ENCODE data around the gene LYRM1.
"Not testable (repeated sequence)": the region's sequence is repeated elsewhere in the genome, so short reads cannot be mapped to it uniquely, and the experiment has no call there.

The LYRM1 gene

DNA sequence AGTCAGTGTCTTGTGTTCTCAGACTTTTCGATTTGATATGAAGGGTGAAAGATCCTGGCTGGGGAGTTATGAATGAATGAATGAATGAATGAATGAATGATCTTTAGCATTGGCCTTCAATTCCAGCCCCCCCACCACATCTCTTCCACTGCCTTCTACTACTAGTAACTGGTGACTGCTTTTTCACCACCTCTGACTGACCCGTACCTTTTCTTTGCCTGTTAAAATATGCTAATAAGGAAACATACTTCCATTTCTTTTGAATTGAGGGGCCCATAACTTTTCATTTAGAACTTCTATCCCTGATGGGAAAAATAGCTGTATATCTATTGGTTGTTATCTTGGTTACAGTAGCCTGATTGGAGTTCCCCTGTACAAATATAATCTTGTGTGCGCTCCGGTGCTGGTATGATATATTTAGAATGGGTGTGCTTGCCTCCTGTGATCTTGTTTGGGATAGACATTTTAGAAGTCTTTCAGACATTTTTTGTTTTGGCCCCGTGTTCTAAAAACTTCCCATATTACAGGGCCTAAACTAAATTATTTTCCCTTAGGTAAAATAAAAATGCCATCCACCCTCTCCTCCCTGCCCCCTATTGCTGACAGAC lies 3.4 kb downstream of the LYRM1 start:
- DNase-seq, result no peak

GRCh38 chr16:20904507-20905081 lies 4.0 kb downstream of the LYRM1 start:
- DNase-seq, result no peak

- DNase-seq, result no peak
Measured at GRCh38 chr16:20905576-20905975, 5.0 kb downstream of the LYRM1 start.

DNA sequence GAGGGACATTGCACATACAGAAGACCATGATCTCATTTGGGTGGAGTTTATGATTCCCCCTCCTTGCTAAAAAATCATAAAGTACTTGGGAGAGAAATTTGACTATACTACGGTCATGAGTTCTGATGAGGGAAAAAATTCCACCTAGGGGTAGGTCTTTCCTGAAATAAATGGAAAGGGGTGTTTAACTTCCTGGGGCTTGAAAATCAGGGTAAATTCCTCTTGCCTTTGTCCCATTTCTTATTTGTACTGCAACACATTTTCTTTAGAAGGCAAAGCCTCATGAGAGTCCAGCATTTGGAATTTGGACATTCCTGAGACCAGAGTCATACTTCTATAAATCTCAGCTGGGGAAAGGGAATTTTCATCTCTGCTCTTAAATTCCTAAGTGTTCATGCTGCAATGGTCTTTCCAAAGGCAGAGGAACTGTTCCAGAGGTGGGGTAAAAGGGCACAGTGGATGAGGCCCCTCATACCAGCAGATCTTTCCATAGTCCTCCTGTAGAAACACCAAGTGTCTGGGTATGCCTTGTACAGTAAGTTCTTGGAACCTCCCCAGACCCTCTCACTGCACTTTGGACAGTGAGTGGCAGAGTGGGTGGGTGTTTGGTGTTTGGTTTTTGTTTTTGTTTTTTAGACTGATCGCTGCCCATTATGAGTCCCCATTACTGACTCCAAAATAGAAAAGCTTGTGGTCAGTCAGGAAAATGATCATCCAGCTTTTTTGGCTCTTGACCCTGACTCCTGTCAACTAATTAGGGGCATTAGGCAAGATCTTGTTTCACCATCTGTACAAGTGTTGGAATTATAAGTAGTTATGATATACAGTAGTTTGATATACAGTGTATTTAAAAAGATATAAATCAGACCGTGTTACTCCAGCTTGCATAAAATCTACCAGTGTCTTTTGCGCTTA lies 6.0 kb downstream of the LYRM1 start:
- DNase-seq, result no peak

DNA sequence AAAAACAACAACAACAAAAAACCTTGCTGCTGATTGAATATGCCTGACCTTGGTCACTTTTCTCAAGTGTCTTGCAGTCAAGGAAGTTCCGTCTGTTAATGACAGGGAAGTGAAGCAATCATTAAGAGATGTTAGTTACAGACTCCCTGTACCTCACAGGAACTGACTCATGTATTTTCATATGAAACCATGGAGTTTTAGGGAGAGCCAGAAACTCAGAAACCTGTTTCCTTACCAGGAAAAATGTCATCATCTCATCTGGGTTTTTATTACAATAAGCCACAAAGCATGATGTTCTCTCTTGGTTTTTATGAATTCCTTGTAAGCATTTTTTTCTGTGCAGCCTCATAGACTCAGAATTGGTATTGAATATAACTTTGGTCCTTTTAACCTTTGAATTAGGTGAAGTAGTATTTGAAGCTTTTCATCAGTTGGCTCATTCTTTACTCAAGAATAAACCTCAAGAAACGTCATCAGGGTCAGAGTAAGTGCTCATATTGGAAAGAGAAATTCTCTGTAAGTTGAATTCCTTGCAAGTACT lies 10.3 kb downstream of the LYRM1 start:
- no peak for DNase-seq

- no peak for DNase-seq
Measured at GRCh38 chr16:20911361-20911760, 10.8 kb downstream of the LYRM1 start.

DNA sequence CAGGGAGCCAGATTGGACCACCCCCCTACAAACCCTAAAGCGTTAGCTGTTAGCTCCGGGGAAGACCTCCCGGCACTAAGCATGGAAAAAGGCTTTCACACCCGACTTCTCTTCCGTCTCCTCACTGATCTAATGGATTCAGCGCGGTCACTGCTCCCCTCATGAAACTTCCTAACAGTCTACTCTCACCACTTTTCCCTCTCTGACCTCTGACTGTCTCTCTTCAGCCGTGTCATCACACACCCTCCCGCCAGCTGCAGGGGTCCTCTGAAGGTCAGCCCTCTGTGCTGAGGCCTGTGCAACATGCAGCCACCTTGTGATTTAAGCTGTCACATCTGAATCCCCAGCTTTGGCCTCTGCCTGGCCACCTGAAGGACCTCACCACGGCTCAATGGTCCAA lies 15.7 kb downstream of the LYRM1 start:
- DNase-seq, result no peak

GRCh38 chr16:20916942-20917341 lies 16.4 kb downstream of the LYRM1 start:
- no peak for DNase-seq

GRCh38 chr16:20918486-20919239 lies 18.1 kb downstream of the LYRM1 start:
- no peak for DNase-seq

- no peak for DNase-seq
Measured at GRCh38 chr16:20920091-20920490, 19.5 kb downstream of the LYRM1 start.

GRCh38 chr16:20920799-20921198 lies 20.2 kb downstream of the LYRM1 start:
- DNase-seq, result no peak

GRCh38 chr16:20923876-20924275 lies 23.3 kb downstream of the LYRM1 start:
- no peak for DNase-seq

DNA sequence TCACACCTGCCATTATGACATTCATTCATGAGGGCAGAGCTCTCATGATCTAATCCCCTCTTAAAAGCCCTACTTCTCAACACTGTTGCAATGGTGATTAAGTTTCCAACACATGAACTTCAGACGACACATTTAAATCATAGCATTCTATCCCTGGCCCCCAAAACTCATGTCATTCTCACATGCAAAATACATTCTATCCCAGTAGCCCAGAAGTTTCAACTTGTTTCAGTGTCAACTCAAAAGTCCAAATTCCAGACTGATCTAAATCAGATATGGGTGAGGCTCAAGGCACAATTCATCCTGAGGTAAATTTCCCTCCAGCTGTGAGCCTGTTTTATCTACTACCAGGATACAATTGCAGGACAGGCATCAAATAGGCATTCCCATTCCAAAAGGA lies 25.2 kb downstream of the LYRM1 start:
- DNase-seq, result no peak

- DNase-seq, result no peak
Measured at GRCh38 chr16:20928774-20929411, 28.3 kb downstream of the LYRM1 start.

DNA sequence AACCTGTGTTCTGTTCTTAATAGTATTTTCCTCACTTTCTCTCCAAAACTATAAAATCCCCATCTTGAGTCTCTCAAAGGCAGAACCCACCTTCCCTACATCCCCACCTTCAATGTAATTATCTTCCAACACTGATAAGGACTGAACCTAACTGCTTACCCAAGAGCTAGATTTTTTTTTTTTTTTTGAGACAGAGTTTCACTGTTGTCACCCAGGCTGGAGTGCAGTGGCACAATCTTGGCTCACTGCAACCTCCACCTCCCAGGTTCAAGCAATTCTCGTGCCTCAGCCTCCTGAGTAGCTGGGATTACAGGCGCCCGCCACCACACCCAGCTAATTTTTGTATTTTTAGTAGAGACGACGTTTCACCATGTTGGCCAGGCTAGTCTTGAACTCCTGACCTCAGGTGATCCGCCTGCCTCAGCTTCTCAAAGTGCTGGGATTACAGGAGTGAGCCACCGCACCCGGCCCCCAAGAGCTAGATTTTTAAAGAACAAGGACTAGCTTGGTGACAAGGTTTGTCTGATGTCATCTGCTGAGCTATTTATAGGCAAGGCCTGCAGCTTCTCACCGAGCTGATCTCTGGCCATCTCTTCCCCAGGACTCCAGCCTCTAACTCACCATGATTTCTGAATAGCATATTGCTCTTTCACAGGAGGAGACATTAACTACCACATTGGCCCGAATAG lies 29.2 kb downstream of the LYRM1 start:
- DNase-seq, result not testable (repeated sequence)

DNA sequence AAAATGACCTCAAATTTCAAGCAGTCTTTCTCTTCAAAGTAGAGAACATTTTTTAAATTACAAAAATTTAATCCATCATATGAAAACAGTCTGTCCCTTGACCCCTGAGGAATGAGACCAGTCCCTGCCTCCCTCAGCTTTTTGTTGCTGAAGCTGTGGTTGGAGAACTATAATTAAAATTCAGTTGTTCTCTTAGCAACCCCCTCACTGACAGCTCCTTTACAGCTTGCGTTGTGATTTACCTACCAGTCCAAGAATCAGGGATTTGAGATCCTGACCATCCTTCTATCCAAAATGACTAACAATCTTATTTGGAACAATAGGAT lies 29.8 kb downstream of the LYRM1 start:
- DNase-seq, result no peak

DNA sequence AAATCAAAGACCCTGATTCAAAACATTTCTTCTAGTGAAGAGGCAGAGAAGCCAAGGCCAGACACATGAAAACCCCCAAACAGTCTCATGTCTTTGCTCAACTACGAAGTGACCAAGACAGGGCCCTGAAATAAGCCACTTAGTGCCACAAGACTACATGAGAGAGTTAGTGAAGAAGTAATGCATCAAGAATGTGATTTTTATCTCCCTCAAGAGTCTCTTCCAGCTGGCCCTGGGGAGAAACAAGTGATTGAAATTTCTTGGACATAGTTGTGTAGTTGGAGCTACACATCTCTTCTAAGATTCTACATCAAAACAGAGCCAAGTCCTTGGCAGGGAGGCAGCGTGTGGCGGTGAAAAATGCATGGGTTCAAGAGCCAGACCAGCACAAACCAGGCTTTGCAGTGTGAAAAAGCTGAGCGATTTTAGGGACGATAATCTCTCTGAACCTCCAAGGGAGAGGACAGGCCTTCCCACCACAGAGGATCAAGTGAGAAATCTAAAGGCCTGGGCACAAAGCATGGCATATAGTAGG lies 30.6 kb downstream of the LYRM1 start:
- no peak for DNase-seq

- DNase-seq, result no peak
Measured at GRCh38 chr16:20933589-20933988, 33.0 kb downstream of the LYRM1 start.

- no peak for DNase-seq
Measured at GRCh38 chr16:20937736-20938135, 37.2 kb downstream of the LYRM1 start.

DNA sequence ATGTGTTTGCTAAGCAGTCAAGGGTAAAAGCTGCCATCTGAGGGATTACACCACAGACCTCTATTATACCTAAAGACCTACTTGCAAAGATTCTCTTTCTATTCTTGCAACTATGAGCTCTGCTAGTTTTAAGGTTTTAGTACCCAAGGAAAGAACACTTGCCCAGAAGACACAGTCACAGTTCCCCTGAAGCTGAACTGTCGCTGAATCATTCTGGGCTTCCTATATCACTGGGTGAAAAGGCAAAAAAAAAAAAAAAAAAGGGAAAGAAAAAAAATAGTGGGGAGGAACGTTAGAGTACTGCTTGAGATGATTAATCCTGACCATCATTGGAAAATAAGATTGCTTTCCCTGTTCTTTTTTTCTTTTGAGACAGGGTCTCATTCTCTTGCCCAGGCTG lies 37.9 kb downstream of the LYRM1 start:
- no peak for DNase-seq

DNA sequence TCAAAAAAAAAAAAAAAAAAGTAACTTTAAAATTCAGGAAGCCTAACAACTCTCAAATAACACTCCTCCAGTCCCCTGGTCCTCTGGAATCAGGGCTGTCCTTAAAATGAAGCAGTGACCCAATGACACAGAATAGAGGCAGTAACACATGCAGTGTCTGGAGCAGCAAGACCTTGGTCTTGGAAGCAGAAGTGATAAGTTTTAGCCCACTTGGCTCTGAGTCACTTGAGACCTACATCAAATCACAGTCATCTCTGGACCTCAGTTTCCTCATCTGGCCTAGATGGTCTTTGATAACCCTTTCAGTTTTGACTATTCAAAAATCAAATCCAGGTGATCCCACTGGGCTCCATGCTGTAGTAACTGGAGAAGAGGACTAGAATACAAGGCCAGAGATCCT lies 39.0 kb downstream of the LYRM1 start:
- DNase-seq, result no peak

Measured in activated gamma-delta T cell treated with Interleukin-2 at 50 U/mL for 16 hours (primary cell).